K562 (cell line): ENCODE measurements around the gene MOB1A. TPM values are rescaled to one million over a fixed set of nuclear protein-coding genes. Genes with fewer than 3 reads are reported as not detected.

ENCODE experiments used
- CBX5 ChIP-seq: IDR thresholded peaks from 2 replicates; pipeline ENCODE4 v1.6.1; 2014; ENCODE audit warnings: low read depth, borderline replicate concordance
- EP300 ChIP-seq: IDR thresholded peaks from 2 replicates; pipeline ENCODE4 v1.6.1; 2012; ENCODE audit warnings: low read length, improper control_type of control experiment
- EP400 ChIP-seq: fragments of 450-650 bp; IDR thresholded peaks from 2 replicates; pipeline ENCODE4 v1.6.1; 2017; ENCODE audit warnings: antibody characterized with exemption, mild to moderate bottlenecking, moderate library complexity
- FOSL1 ChIP-seq: fragments of 200-800 bp; sonication (Bioruptor generic); conservative IDR thresholded peaks from 2 replicates; pipeline ENCODE4 v1.6.1; 2016; ENCODE audit warnings: missing genetic modification characterization, missing compliant biosample characterization
- GATAD2A ChIP-seq: fragments of 450-650 bp; IDR thresholded peaks from 2 replicates; pipeline ENCODE4 v1.6.1; 2017
- HDAC1 ChIP-seq, 2 experiments: fragments of 450-650 bp; IDR thresholded peaks; 2 replicates each; pipeline ENCODE4 v1.6.1; 2016 to 2017; ENCODE audit warnings: inconsistent platforms in 1 of 2, mild to moderate bottlenecking in 1 of 2, moderate library complexity in 1 of 2
- HEY1 ChIP-seq: fragments of 250-450 bp; sonication (Bioruptor Pico); IDR thresholded peaks from 2 replicates; pipeline ENCODE4 v1.5.0; 2020; ENCODE audit warnings: mild to moderate bottlenecking, moderate library complexity, borderline replicate concordance
- JUND ChIP-seq, 2 experiments: IDR thresholded peaks; 2 replicates in 1 of 2; 3 replicates in 1 of 2; pipeline ENCODE4 v1.6.1; 2011; ENCODE audit warnings: borderline replicate concordance in 2 of 2, low read depth in 2 of 2, low read length in 2 of 2, improper control_type of control experiment in 1 of 2, missing biosample characterization in 1 of 2, missing genetic modification characterization in 1 of 2, missing genetic modification reagents in 1 of 2
- KDM4B ChIP-seq, 2 experiments: fragments of 450-650 bp in 1 of 2; sonication (generic) in 1 of 2; IDR thresholded peaks; 2 replicates each; pipeline ENCODE4 v1.6.1; 2016 to 2017; ENCODE audit warnings: borderline replicate concordance in 2 of 2, antibody characterized with exemption in 1 of 2, low read depth in 1 of 2, mild to moderate bottlenecking in 1 of 2
- LEF1 ChIP-seq: fragments of 450-650 bp; IDR thresholded peaks from 2 replicates; pipeline ENCODE4 v1.6.1; 2016; ENCODE audit warnings: mild to moderate bottlenecking
- MTA2 ChIP-seq: fragments of 450-650 bp; IDR thresholded peaks from 2 replicates; pipeline ENCODE4 v1.6.1; 2016; ENCODE audit warnings: low read depth
- MTA3 ChIP-seq: fragments of 450-650 bp; formaldehyde crosslinking; IDR thresholded peaks from 2 replicates; pipeline ENCODE4 v1.6.1; 2017; ENCODE audit warnings: mild to moderate bottlenecking, borderline replicate concordance
- PURB ChIP-seq: sonication (generic); formaldehyde crosslinking; IDR thresholded peaks from 2 replicates; pipeline ENCODE4 v1.9.0; 2021; ENCODE audit warnings: low read depth, mild to moderate bottlenecking, missing genetic modification reagents
- TAL1 ChIP-seq: fragments of 450-650 bp; IDR thresholded peaks from 2 replicates; pipeline ENCODE4 v1.6.1; 2016; ENCODE audit warnings: mild to moderate bottlenecking
- ZBTB11 ChIP-seq, 3 experiments: fragments of 200-800 bp in 1 of 3; fragments of 250-450 bp in 1 of 3; fragments of 450-650 bp in 1 of 3; sonication (Bioruptor Pico) in 1 of 3; sonication (Bioruptor generic) in 1 of 3; formaldehyde crosslinking in 1 of 3; IDR thresholded peaks; 2 replicates each; pipeline versions ENCODE4 v1.6.1 to v1.8.0; 2016 to 2022; ENCODE audit warnings: mild to moderate bottlenecking in 2 of 3, missing genetic modification characterization in 2 of 3, missing compliant biosample characterization in 1 of 3, moderate library complexity in 1 of 3
- ZFX ChIP-seq: sonication (generic); formaldehyde crosslinking; IDR thresholded peaks from 2 replicates; pipeline ENCODE4 v1.8.0; 2022; ENCODE audit warnings: mild to moderate bottlenecking, missing genetic modification reagents, moderate library complexity
- ZNF121 ChIP-seq: sonication (generic); formaldehyde crosslinking; conservative IDR thresholded peaks from 2 replicates; pipeline ENCODE4 v1.8.0; 2022; ENCODE audit warnings: missing genetic modification reagents
- ZNF133 ChIP-seq: fragments of 250-450 bp; sonication (Bioruptor Pico); IDR thresholded peaks from 2 replicates; pipeline ENCODE4 v1.4.0; 2020; ENCODE audit warnings: mild to moderate bottlenecking
- ZNF316 ChIP-seq: fragments of 450-650 bp; IDR thresholded peaks from 2 replicates; pipeline ENCODE4 v1.6.1; 2016
- ZNF384 ChIP-seq: IDR thresholded peaks from 2 replicates; pipeline ENCODE4 v1.6.1; 2012; ENCODE audit warnings: low read depth, low read length, improper control_type of control experiment
- ZNF408 ChIP-seq: fragments of 250-450 bp; sonication (Bioruptor Pico); IDR thresholded peaks from 2 replicates; pipeline ENCODE4 v1.4.0; 2020; ENCODE audit warnings: low read depth, mild to moderate bottlenecking, moderate library complexity
- polyA plus RNA-seq, 8 experiments: library from polyadenylated mRNA; depleted of rRNA in 4 of 8; stranded (reverse) in 5 of 8; unstranded in 3 of 8; fragments of >200 nt; fragmentation: Nextera tagmentation in 2 of 8; fragmentation: Illumina TruSeq in 1 of 8; extraction: Ambion mirVana in 2 of 8; extraction: Trizol in 1 of 8; gene quantifications; 2 replicates each; pipeline versions ENCODE4 v1.2.1 to v1.2.3, GENCODE V29; 2011 to 2014; ENCODE audit warnings: inconsistent platforms in 1 of 8, missing spikeins in 1 of 8
- total RNA-seq, 7 experiments: library from RNA; depleted of rRNA in 6 of 7; stranded (reverse); fragments of >200 nt in 6 of 7; fragmentation: Illumina TruSeq in 2 of 7; extraction: Trizol in 2 of 7; gene quantifications; 2 replicates each; pipeline versions ENCODE4 v1.2.1 to v1.2.3, GENCODE V29; 2011 to 2021; ENCODE audit warnings: low replicate concordance in 1 of 7
- TF ChIP-seq, protein P1 (sequence below): fragments of 250-450 bp; sonication (Bioruptor Pico); IDR thresholded peaks from 2 replicates; pipeline ENCODE4 v1.5.1; 2021; ENCODE audit warnings: mild to moderate bottlenecking
- TF ChIP-seq, protein P2 (sequence below), 2 experiments: fragments of 200-800 bp in 1 of 2; sonication (Bioruptor generic) in 1 of 2; sonication (generic) in 1 of 2; formaldehyde crosslinking in 1 of 2; IDR thresholded peaks in 1 of 2; conservative IDR thresholded peaks in 1 of 2; 2 replicates each; pipeline versions ENCODE4 v1.5.0 to v1.6.1; 2016 to 2020; ENCODE audit warnings: missing compliant biosample characterization in 1 of 2, missing genetic modification characterization in 1 of 2, missing genetic modification reagents in 1 of 2

The MOB1A gene
- total and polyA plus RNA-seq, 9 of the 15 experiments (the other 6 are each of a cell fraction or from before 2014, with no cell fraction given) = 24.8 to 100 (median 60.2) TPM

DNA sequence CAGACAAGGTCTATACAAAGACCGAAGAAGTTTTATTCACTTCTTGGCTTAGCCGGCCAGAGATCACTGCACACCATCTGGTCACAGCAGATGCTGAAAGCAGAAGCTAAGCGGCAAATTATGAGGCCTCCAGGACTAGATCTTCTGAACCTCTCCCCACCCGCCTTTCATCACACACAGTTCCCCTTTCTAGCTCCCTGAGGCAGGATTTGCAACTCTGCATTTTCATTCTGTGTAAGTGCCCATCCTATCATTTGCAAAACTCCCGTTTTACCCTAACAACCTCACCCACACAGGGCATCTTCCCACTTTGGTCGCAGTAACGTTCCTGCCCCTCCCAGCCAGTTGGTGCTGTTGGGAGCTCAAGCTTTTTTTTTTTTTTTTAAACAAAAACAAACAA lies 3.1 kb upstream of the MOB1A start (continued):
- 0 out of 2 replicates have a peak, but pooled peaks have one; percentile 39 for TF ChIP-seq MTA3
- peak; percentile 50 for TF ChIP-seq ZNF384
- 0 out of 2 replicates have a peak, but pooled peaks have one; percentile 58 for TF ChIP-seq GATAD2A
- no peak; the same call in 1 of the 2 replicates for TF ChIP-seq ZFX (CRISPR knock-in tag)
- TF ChIP-seq, protein P1, sequence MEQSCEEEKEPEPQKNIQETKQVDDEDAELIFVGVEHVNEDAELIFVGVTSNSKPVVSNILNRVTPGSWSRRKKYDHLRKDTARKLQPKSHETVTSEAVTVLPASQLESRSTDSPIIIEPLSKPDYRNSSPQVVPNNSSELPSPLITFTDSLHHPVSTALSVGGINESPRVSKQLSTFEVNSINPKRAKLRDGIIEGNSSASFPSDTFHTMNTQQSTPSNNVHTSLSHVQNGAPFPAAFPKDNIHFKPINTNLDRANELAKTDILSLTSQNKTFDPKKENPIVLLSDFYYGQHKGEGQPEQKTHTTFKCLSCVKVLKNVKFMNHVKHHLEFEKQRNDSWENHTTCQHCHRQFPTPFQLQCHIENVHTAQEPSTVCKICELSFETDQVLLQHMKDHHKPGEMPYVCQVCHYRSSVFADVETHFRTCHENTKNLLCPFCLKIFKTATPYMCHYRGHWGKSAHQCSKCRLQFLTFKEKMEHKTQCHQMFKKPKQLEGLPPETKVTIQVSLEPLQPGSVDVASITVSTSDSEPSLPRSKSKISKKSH = no peak
- peak; percentile 61 for TF ChIP-seq MTA2
- no peak for TF ChIP-seq FOSL1 (tag)
- TF ChIP-seq CBX5 = no peak
- peak; percentile 96 for TF ChIP-seq ZNF316
- no peak; a peak in 1 of 6 replicates for TF ChIP-seq ZBTB11 (CRISPR knock-in tag; IDR thresholded peaks at IDR 0.05)
- peak; percentile 65 for TF ChIP-seq TAL1
- TF ChIP-seq PURB (CRISPR knock-in tag) = no peak
- peak; percentile 13; the same call in 1 of the 2 replicates for TF ChIP-seq EP300
- TF ChIP-seq JUND (IDR thresholded peaks at IDR 0.05; ENCODE audit: borderline replicate concordance, low read depth, low read length) = peak; percentile 37; the same call in 1 of the 2 replicates
- peak; percentile 38; the same call in 1 of the 3 replicates for TF ChIP-seq JUND (tag; IDR thresholded peaks at IDR 0.05; ENCODE audit: borderline replicate concordance, low read depth, low read length)
- peak in 1 of 2 experiments; percentile 38; a peak in 1 of 4 replicates for TF ChIP-seq HDAC1 (IDR thresholded peaks at IDR 0.05)
- peak; percentile 37; the same call in 1 of the 2 replicates for TF ChIP-seq EP400
- TF ChIP-seq ZNF121 (CRISPR knock-in tag) = no peak
- TF ChIP-seq, protein P2, sequence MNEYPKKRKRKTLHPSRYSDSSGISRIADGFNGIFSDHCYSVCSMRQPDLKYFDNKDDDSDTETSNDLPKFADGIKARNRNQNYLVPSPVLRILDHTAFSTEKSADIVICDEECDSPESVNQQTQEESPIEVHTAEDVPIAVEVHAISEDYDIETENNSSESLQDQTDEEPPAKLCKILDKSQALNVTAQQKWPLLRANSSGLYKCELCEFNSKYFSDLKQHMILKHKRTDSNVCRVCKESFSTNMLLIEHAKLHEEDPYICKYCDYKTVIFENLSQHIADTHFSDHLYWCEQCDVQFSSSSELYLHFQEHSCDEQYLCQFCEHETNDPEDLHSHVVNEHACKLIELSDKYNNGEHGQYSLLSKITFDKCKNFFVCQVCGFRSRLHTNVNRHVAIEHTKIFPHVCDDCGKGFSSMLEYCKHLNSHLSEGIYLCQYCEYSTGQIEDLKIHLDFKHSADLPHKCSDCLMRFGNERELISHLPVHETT (CRISPR knock-in tag; conservative IDR thresholded peaks at IDR 0.05 in 1 of 2, IDR thresholded peaks at IDR 0.05 in 1 of 2) = 0 out of 4 replicates have a peak, but pooled peaks of 1 of the 2 experiments have one; percentile 32
- no peak for TF ChIP-seq HEY1 (CRISPR knock-in tag)
- peak; percentile 80 for TF ChIP-seq LEF1
- 0 out of 4 replicates have a peak, but pooled peaks of 1 of the 2 experiments have one; percentile 43 for TF ChIP-seq KDM4B (IDR thresholded peaks at IDR 0.05; ENCODE audit: borderline replicate concordance in 2 of 2, low read depth in 1 of 2)
- TF ChIP-seq ZNF408 (CRISPR knock-in tag) = no peak
- no peak for TF ChIP-seq ZNF133 (CRISPR knock-in tag)
